IPS-NIHi7 (cell line): ENCODE results near the gene REV3L.
"Not testable (repeated sequence)": the region's sequence is repeated elsewhere in the genome, so short reads cannot be mapped to it uniquely, and the experiment has no call there.

Experiments used
- DNase-seq: peaks from one replicate; pipeline ENCODE4 v3.0.0; 2012; ENCODE audit warnings: mixed read lengths; ENCODE audit errors: extremely low spot score

The REV3L gene

GRCh38 chr6:111377558-111378120 is 105.4 kb downstream of the REV3L start:
- no peak for DNase-seq

GRCh38 chr6:111367393-111368088 is 115.5 kb downstream of the REV3L start:
- DNase-seq = no peak

DNA sequence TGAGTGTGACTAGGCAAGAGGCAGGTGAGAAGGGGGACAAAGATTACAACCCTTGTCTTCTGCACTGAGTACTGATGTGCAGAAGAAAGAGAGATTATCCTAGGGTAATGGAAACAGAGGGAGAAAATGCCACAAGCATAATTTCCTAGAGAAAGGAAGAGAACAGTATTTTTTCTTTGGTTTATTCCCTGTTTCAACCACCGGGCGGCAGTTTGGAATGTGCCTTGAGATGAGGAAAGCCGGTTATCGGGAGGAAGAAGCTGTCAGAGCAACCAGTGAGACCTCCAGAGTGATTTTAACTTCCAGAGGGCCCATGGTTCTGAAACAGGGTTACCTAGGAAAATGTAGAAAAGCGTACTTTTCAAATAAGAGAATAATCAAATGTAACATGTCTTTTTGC is 121.4 kb downstream of the REV3L start:
- DNase-seq = peak; percentile 69

- no peak for DNase-seq
Observed at GRCh38 chr6:111358454-111358853, 124.6 kb downstream of the REV3L start.

DNA sequence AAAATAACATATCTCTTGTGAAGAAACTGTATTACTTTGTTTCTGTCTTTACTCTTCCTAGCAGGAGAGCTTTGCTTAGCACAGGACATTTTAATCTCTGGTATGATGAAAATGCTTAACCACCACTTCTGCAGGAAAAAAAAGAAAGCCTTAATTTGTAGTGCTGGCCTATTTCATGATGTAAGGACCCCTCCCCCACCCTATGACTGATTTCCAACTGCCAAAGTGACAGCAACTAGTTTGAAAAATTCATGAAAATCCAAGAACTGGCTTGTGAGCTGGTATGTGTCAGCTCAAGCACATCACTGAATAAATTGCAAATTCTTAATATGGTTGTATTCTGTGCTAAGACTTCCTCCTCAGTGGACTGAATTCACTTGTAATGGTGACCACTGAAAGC is 125.3 kb downstream of the REV3L start:
- DNase-seq = no peak

GRCh38 chr6:111356551-111356950 is 126.5 kb downstream of the REV3L start:
- DNase-seq = no peak

DNA sequence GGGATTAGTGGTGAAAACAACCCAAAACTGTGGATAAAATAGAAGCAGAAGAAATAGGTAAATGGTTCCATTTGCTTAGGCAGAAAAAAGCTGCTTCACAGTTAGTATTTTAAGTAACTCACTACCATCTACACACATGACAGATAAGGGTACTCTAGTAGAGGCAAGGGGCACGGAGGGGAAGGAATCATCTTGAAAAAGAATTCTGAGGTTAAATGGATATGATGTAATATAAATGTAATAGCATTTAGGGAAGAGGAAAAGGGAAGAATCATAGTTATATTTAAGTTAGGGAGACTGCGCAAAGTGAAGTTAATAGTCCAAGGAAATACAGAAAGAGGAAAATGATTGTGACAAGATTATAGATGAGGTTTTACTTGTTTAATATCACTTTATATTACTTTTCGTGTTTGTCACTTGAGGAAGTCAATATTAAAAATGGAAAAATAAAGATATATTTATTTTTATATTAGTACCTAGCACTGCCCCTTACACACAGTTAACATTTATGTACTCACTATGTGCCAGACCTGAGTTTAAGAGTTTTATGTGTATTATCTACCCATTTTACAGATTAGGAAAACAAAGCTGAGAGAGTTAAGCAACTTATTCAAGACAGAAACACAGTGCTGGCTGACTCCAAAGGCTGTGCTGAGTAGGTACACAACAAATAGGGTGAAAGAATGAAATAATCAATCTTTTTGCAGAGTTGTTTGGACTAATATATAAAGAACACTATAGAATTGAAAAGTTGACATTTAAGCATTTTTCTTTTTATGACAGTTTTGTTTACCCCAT is 128.1 kb downstream of the REV3L start:
- DNase-seq = no peak

GRCh38 chr6:111353912-111354462 is 129.0 kb downstream of the REV3L start:
- no peak for DNase-seq

DNA sequence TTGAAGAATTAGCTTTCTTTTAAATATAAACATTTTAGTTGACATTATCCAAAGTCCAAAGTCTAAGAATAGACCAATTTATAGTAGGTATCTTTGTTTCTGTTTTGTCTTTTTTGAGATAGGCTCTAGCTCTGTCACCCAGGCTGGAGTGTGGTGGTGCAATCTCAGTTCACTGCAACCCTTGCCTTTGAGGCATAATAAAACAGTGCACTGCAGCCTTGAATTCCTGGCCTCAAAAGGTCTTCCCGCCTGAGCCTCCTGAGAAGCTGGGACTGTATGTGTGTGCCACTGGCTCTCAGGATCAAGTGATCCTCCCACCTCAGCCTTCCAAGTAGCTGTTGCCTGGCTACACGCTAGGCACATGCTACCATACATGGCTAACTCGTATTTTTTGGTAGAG is 135.4 kb downstream of the REV3L start:
- no peak for DNase-seq

DNA sequence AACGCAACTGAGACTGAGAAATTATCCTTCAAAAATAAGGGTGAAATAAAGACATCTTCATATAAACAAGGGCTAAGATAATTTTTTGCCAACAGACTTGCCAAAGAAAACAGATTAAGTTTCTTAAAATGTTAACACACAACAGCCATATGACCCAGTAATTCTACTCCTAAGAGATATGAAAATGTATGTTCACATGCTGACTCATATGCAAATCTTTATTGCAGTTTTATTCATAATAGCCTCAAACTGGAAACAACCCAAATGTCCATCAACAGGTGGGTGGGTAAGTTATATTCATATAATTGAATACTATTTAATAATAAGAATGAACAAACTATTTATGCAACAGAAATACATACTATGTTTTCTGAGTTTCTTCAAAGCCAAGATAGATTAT is 140.1 kb downstream of the REV3L start:
- DNase-seq = no peak

GRCh38 chr6:111339294-111339693 is 143.7 kb downstream of the REV3L start:
- no peak for DNase-seq

DNA sequence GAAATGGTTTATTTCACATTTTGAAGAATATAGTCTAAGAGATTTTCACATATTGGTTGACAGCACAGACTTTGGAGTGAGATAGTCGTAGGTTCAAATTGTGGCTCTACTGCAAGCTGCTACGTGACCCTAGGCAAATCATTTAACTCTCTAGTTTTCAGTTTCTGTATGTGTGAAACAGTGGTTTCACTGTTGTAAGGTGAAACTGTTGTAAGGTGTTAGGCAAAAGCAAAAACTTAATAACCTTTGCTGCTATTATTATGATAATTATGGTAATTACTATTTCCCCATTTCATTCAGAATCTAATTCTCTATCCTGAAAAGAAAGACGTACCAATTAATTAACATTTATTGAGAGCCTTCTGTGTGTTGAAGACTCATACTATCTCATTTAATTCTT is 144.2 kb downstream of the REV3L start:
- no peak for DNase-seq

DNA sequence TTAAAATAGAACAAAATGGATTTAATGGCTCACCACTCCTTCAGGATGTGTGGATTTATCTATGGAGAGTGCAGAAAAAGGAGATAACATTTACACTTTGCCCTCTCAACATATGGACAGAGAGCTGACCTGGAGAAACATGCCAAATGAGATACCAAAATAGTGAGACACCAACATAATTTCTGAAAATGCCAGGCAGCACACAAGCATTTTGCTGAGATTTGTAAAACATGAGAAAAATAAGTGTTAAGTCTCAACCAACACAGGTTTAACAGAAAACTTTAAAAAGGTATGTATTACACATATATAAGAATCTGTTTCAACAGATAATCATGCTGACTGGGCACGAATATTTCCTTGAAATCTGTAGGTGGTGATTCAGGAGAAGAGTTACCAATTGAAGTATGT is 145.2 kb downstream of the REV3L start:
- no peak for DNase-seq

- DNase-seq = no peak
Observed at GRCh38 chr6:111329882-111330633, 153.0 kb downstream of the REV3L start.

- no peak for DNase-seq
Observed at GRCh38 chr6:111326563-111326962, 156.5 kb downstream of the REV3L start.

GRCh38 chr6:111322145-111322544 is 160.9 kb downstream of the REV3L start:
- no peak for DNase-seq

DNA sequence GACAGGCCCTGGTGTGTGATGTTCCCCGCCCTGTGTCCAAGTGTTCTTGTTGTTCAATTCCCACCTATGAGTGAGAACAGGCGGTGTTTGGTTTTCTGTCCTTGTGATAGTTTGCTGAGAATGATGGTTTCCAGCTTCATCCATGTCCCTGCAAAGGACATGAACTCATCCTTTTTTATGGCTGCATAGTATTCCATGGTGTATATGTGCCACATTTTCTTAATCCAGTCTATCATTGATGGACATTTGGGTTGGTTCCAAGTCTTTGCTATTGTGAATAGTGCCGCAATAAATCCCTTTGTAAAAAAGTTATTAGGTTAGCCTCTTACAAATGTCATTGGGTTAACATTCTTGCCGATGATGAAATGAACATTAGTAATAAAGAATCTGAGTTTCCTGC is 175.1 kb downstream of the REV3L start:
- not testable (repeated sequence) for DNase-seq

- no peak for DNase-seq
Observed at GRCh38 chr6:111307275-111307858, 175.7 kb downstream of the REV3L start.

DNA sequence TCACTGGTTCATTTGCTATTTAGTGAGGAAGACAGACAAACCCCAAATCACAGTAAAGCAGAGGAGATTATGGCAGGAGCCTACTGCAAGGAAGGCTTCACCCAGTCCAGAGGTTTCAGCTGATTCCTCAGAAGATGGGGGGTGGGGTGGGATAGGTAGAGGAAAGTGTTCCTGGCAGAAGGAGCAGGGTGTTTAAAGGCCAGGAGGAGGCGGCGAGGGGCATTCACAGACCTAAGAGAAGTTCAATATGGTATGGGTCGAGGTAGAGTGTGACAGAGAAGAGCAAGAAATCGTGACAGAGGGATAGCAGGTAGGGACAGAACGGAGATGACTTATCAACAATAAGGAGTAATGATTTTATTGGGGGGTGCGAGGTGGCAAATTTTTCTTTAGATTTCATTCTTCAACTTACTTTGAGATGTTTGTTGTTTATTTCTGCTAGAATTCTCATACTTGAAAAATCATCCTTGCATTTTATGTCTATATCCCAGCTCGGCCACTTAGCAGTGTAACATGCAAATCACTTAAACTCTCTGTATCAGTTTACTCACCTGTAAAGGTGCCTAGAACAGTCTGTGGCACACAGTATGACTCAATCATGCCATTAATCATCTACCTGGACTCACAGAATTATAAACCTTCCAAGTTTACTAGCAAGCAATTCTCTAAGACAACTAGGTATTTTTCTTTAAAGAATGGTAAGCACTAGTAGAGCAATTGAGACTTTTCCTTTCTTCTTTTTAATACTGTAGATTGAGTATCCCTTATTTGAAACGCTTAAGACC is 176.7 kb downstream of the REV3L start:
- peak; percentile 38 for DNase-seq

- no peak for DNase-seq
Observed at GRCh38 chr6:111301946-111302345, 181.1 kb downstream of the REV3L start.
